Parathyroid adenoma (tissue), 2 donors: ENCODE data around the gene PPP1R11.

Experiments used
- H2AFZ ChIP-seq: fragments of 300-600 bp; sonication (generic); one replicate; pipeline ENCODE4 v1.7.0; 2017; ENCODE audit warnings: antibody characterized with exemption, mild to moderate bottlenecking
- H3K27ac ChIP-seq: fragments of 300-600 bp; sonication (generic); one replicate; pipeline ENCODE4 v1.7.0; 2017
- H3K27me3 ChIP-seq: fragments of 300-600 bp; sonication (generic); one replicate; pipeline ENCODE4 v1.7.0; 2017; ENCODE audit warnings: low read length; ENCODE audit not compliant: control insufficient read depth, insufficient read depth
- H3K36me3 ChIP-seq: fragments of 300-600 bp; sonication (generic); one replicate; pipeline ENCODE4 v1.7.0; 2017; ENCODE audit warnings: low read length; ENCODE audit not compliant: control insufficient read depth, insufficient read depth
- H3K4me1 ChIP-seq: fragments of 300-600 bp; sonication (generic); one replicate; pipeline ENCODE4 v1.7.0; 2017; ENCODE audit warnings: control low read depth
- H3K4me2 ChIP-seq: fragments of 300-600 bp; sonication (generic); one replicate; pipeline ENCODE4 v1.7.0; 2017; ENCODE audit warnings: low read length
- H3K4me3 ChIP-seq: fragments of 300-600 bp; sonication (generic); one replicate; pipeline ENCODE4 v1.7.0; 2017; ENCODE audit warnings: low read depth, low read length
- H3K79me2 ChIP-seq: fragments of 300-600 bp; sonication (generic); one replicate; pipeline ENCODE4 v1.7.0; 2017; ENCODE audit warnings: control low read depth
- H3K9ac ChIP-seq: fragments of 300-600 bp; sonication (generic); one replicate; pipeline ENCODE4 v1.7.0; 2017; ENCODE audit warnings: mild to moderate bottlenecking
- H3K9me3 ChIP-seq: fragments of 300-600 bp; sonication (generic); one replicate; pipeline ENCODE4 v1.7.0; 2017; ENCODE audit warnings: low read length; ENCODE audit not compliant: control insufficient read depth
- TF ChIP-seq, protein P1 (sequence below): fragments of 300-600 bp; sonication (generic); IDR thresholded peaks from one replicate; pipeline ENCODE4 v1.7.0; 2017; ENCODE audit warnings: antibody characterized with exemption, mild to moderate bottlenecking
- donor health status: primary hyperparathyroidism.

PPP1R11 gene

DNA sequence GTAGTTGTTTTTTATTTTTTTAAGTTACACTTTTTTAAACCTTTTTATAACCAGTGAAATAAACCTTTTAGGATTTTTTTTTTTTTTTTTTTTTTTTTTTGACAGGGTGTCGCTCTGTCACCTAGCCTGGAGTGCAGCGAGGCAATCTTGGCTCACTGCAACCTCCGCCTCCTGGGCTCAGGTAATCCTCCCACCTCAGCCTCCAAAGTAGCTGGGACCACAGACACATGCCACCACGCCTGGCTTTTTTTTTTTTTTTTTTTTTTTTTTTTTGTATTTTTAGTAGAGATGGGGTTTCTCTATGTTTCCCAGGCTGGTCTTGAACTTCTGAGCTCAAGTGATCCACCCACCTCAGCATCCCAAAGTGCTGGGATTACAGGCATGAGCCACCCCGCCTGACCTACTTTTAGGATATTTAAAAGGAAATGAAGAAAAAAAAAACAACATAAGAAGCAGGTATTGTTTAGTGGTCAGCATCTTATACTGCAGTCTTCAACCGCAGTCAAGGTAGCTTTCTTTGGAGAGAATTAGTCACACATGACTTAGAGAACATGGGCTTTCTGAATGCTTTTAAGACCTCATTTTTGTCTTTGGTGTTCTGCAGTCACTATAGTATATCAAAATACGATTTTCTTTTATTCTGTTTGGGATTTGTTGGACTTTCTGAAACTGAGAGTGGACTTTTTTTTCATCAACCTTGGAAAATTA is 4.4 kb upstream of the PPP1R11 start:
- Histone ChIP-seq H3K27ac (no peak overlapping the region), H3K9me3 (no peaks in the 10 kb centered on the region), H3K4me3 (no peak overlapping the region), H3K36me3 (no peaks in the 10 kb centered on the region), H2AFZ (no peak overlapping the region), H3K9ac (no peak overlapping the region), H3K27me3 (no peaks in the 10 kb centered on the region), H3K4me1 (peaks cover 8% of the 10 kb centered on the region), H3K79me2 (peaks cover 11% of the 10 kb centered on the region), H3K4me2 (no peak overlapping the region)
- TF ChIP-seq, protein P1, sequence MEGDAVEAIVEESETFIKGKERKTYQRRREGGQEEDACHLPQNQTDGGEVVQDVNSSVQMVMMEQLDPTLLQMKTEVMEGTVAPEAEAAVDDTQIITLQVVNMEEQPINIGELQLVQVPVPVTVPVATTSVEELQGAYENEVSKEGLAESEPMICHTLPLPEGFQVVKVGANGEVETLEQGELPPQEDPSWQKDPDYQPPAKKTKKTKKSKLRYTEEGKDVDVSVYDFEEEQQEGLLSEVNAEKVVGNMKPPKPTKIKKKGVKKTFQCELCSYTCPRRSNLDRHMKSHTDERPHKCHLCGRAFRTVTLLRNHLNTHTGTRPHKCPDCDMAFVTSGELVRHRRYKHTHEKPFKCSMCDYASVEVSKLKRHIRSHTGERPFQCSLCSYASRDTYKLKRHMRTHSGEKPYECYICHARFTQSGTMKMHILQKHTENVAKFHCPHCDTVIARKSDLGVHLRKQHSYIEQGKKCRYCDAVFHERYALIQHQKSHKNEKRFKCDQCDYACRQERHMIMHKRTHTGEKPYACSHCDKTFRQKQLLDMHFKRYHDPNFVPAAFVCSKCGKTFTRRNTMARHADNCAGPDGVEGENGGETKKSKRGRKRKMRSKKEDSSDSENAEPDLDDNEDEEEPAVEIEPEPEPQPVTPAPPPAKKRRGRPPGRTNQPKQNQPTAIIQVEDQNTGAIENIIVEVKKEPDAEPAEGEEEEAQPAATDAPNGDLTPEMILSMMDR = no peak

DNA sequence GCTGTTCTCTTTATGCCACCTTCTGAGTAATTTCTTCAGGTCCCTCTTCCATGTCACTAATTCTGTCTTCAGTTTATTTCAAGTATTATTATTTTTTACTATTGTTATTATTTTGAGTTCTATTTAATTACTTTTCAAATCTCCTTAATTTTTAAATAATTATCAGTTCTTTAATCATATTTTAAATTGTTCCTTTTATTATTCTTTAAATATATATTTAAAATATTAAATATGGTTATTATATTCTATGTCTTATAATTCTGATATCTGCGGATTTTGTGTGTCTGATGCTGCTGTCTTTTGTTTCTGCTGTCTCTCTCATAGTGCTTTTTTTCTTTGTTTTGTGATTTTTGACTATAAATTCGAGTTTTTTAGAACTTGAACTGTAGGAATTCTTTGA is 3.7 kb upstream of the PPP1R11 start:
- TF ChIP-seq, protein P1 = no peak
- H3K36me3 ChIP-seq = no peaks in the 10 kb centered on the region
- no peaks in the 10 kb centered on the region for H3K9me3 ChIP-seq
- no peak overlapping the region for H3K4me3 ChIP-seq
- peaks cover 12% of the 10 kb centered on the region for H3K4me1 ChIP-seq
- H2AFZ ChIP-seq = no peak overlapping the region
- H3K9ac ChIP-seq = no peak overlapping the region
- no peak overlapping the region for H3K4me2 ChIP-seq
- H3K79me2 ChIP-seq = peaks cover 11% of the 10 kb centered on the region
- H3K27me3 ChIP-seq = no peaks in the 10 kb centered on the region
- H3K27ac ChIP-seq = no peak overlapping the region

DNA sequence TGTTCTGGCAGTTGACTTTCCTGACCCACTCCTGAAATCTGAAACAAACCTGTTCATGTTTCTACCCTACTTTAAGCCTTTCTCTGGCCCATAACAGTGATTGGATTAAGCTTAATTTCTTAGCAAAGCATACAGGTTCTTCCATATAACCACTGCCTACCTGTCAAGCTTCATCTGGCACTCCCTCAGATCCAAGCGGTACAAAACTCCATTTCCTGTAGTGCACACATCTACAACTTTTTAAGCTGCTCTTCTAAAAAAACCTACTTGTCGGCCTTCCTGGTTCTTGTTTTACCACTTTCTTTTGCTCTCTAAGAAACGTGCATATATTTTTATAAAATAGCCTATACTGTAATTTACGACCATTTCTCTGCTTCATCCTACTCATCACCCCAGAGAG is 916 bp upstream of the PPP1R11 start:
- no peaks in the 10 kb centered on the region for H3K27me3 ChIP-seq
- peaks cover 5% of the 10 kb centered on the region for H3K4me1 ChIP-seq

DNA sequence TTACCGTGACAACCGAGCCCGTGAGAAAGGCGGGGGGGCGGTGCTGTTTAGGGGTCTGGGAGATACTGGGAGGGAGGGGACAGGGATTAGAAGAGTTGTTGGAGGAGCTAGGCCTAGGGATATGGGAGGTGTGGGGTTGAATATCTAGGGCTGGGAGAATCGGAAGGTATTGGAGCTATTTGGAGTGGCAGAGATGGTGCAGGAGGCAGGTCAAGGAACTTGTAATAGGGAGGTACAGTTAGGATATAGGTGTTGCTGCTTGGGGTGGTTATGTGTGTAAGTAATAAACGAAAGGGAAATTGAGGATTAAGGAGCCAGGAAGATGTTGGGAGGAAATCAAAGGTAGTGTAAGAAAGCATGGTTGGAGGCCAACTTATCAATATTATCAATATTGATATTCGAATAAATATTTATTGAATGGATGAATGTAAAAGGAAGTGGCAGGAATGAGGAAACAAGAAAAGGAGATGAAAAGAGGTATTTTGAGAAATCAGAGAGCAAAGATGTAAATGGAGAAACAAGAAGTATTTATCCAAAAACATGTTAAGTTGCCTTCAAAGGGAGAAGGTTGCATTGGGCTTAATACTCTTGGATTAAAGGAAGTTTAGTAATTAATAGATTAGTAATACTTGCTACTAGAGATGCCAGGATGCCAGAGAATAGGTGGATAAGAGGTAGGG is 602 bp downstream of the PPP1R11 start:
- peak overlapping the region; percentile 86 for H3K27ac ChIP-seq
- TF ChIP-seq, protein P1 = no peak
- no peaks in the 10 kb centered on the region for H3K27me3 ChIP-seq
- peak overlapping the region; percentile 90 for H2AFZ ChIP-seq
- H3K9ac ChIP-seq = peak overlapping the region; percentile 17
- H3K4me2 ChIP-seq = peak overlapping the region; percentile 90
- no peaks in the 10 kb centered on the region for H3K36me3 ChIP-seq
- H3K4me1 ChIP-seq = peaks cover 5% of the 10 kb centered on the region
- H3K79me2 ChIP-seq = no peaks in the 10 kb centered on the region
- peak overlapping the region; percentile 78 for H3K4me3 ChIP-seq
- no peaks in the 10 kb centered on the region for H3K9me3 ChIP-seq

More for the DNA sequence above, 916 bp upstream of the PPP1R11 start:
- Histone ChIP-seq H3K9ac (no peak overlapping the region), H3K9me3 (no peaks in the 10 kb centered on the region), H2AFZ (peak overlapping the region; percentile 90), H3K4me3 (peak overlapping the region; percentile 78), H3K27ac (peak overlapping the region; percentile 86), H3K79me2 (peaks cover 6% of the 10 kb centered on the region), H3K4me2 (peak overlapping the region; percentile 90), H3K36me3 (no peaks in the 10 kb centered on the region)
- TF ChIP-seq, protein P1 = peak; percentile 7
